ENCODE data around the gene CNKSR3.

Gene CNKSR3

GRCh38 chr6:154468760-154469159 lies 41.7 kb downstream of the CNKSR3 start:
- TF ChIP-seq POLR2AphosphoS5 (IDR thresholded peaks at IDR 0.05; ENCODE audit: low read depth) = no peak
- 0 out of 2 replicates have a peak, but pooled peaks have one; percentile 2 for TF ChIP-seq SPI1 (IDR thresholded peaks at IDR 0.05; ENCODE audit: borderline replicate concordance, low read depth)
- no peaks in the 10 kb centered on the region for H3K27me3 ChIP-seq (ENCODE audit: insufficient read depth, poor library complexity, severe bottlenecking)
- no peak for DNase-seq (ENCODE audit: low read depth in 1 of 2, low spot score in 1 of 2)
- no peak overlapping the region for H3K4me3 ChIP-seq (replicated peaks; ENCODE audit: insufficient read depth, low read length)
- H3K27ac ChIP-seq (replicated peaks) = no peak overlapping the region

DNA sequence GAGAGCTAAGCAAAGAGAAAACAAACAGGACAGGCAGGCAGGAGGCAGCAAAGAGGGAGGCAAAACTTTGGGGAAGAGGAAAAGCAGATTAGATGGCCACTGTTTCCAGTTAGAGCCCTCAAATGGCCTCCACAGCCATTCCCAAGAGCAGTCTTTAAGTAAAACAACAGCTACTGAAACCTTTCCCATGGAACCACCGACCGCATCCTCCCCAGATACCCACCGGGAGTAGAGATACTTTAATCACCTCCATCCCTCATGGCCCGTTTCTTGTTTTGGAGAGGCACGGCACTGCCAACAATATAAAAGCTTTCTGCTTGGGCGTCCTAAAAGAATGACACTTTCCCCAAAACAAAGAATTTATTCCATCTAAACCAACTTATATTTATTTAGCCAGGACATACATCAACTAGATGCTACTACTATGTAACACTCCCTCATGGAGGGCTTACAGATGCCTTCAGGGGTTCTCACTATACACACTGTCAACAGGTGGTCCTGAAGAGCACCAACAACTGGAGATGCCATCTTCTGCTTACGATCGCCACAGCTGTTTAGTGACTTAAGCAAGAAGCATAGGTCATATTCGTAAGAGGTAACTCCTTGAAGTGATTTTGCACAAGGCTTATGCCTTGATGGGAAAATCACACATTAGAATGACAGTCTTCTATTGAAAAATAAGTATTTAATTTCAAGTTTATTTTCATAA lies 43.4 kb downstream of the CNKSR3 start:
- no peak for DNase-seq (ENCODE audit: low read depth in 1 of 2, low spot score in 1 of 2)
- Histone ChIP-seq H3K27ac (replicated peaks) (no peak overlapping the region), H3K27me3 (ENCODE audit: insufficient read depth, poor library complexity, severe bottlenecking) (no peaks in the 10 kb centered on the region), H3K4me3 (replicated peaks; ENCODE audit: insufficient read depth, low read length) (no peak overlapping the region)
- TF ChIP-seq, protein P1, sequence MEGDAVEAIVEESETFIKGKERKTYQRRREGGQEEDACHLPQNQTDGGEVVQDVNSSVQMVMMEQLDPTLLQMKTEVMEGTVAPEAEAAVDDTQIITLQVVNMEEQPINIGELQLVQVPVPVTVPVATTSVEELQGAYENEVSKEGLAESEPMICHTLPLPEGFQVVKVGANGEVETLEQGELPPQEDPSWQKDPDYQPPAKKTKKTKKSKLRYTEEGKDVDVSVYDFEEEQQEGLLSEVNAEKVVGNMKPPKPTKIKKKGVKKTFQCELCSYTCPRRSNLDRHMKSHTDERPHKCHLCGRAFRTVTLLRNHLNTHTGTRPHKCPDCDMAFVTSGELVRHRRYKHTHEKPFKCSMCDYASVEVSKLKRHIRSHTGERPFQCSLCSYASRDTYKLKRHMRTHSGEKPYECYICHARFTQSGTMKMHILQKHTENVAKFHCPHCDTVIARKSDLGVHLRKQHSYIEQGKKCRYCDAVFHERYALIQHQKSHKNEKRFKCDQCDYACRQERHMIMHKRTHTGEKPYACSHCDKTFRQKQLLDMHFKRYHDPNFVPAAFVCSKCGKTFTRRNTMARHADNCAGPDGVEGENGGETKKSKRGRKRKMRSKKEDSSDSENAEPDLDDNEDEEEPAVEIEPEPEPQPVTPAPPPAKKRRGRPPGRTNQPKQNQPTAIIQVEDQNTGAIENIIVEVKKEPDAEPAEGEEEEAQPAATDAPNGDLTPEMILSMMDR (IDR thresholded peaks at IDR 0.05; ENCODE audit: insufficient read depth, low read length) = no peak
- TF ChIP-seq REST (IDR thresholded peaks at IDR 0.05; ENCODE audit: insufficient replicate concordance, low read depth) = no peak
- TF ChIP-seq POLR2AphosphoS5 (IDR thresholded peaks at IDR 0.05; ENCODE audit: low read depth) = no peak
- TF ChIP-seq GABPA (IDR thresholded peaks at IDR 0.05; ENCODE audit: low read depth) = no peak
- TF ChIP-seq SPI1 (IDR thresholded peaks at IDR 0.05; ENCODE audit: borderline replicate concordance, low read depth) = no peak

DNA sequence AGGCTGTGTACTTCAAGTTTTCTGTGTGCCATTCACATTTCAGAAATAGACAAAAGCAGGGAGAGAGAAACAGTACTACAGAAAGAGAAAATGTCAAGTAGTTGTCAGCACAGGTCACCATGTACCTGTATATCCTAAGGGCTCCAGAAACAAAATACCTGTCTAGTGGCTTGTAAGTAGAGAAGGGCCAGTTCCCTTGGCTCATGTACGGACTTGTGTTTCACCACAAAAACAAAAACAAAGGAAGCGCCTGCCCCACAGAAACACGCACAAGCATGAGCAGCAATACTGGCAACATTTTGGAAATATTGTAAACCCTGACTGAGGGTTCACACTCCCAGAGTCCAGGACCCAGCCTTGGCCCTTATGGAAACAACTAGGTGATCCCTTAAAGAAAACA lies 44.3 kb downstream of the CNKSR3 start:
- no peaks in the 10 kb centered on the region for H3K27me3 ChIP-seq (ENCODE audit: insufficient read depth, poor library complexity, severe bottlenecking)
- no peak overlapping the region for H3K27ac ChIP-seq (replicated peaks)
- TF ChIP-seq, protein P1 (IDR thresholded peaks at IDR 0.05; ENCODE audit: insufficient read depth, low read length) = no peak
- TF ChIP-seq GABPA (IDR thresholded peaks at IDR 0.05; ENCODE audit: low read depth) (no peak), REST (IDR thresholded peaks at IDR 0.05; ENCODE audit: insufficient replicate concordance, low read depth) (no peak), POLR2AphosphoS5 (IDR thresholded peaks at IDR 0.05; ENCODE audit: low read depth) (no peak), SPI1 (IDR thresholded peaks at IDR 0.05; ENCODE audit: borderline replicate concordance, low read depth) (no peak)
- H3K4me3 ChIP-seq (replicated peaks; ENCODE audit: insufficient read depth, low read length) = no peak overlapping the region
- no peak for DNase-seq (ENCODE audit: low read depth in 1 of 2, low spot score in 1 of 2)

DNA sequence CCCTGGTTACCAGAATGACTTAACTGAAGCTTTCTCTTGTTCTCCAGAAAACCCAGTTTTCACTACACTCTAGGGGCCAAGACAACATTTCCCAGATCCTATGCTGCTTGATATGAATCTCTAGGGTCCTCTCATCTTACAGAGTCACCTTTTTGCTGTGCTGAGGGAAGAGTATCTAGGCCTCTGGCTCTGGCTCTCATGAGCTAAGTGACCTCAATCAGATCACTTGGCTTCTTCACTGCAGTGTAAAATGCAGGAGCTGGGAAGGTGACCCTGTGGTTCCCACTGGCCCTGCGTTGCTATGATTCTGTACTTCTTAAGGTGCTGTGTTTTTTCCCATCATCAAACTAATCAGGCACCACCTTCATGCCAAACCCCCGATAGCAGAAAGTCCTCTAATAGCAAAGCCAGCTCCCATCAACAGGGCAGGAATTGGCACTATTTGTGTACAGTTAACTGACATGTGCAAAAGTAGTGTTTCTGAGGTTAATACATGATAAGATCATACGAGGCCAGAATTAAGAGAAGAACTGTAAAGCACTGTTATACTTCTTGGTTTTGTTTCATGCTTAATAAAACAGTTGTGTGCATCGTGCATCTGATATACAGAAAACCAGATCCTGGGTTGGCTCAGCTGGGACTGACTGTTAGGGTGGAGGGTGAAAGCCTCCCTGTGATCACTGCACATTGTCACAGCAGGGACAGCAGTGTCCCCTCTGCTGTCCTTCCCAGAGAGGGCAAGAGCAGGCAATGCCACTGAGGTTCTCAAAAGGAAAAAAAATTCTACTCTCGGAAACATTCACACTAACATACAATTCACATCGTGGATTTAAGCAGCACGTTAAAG lies 46.7 kb downstream of the CNKSR3 start:
- no peak overlapping the region for H3K27ac ChIP-seq (replicated peaks)
- no peak for DNase-seq (ENCODE audit: low read depth in 1 of 2, low spot score in 1 of 2)
- TF ChIP-seq GABPA (IDR thresholded peaks at IDR 0.05; ENCODE audit: low read depth) = no peak
- TF ChIP-seq REST (IDR thresholded peaks at IDR 0.05; ENCODE audit: insufficient replicate concordance, low read depth) = no peak
- no peak for TF ChIP-seq POLR2AphosphoS5 (IDR thresholded peaks at IDR 0.05; ENCODE audit: low read depth)
- TF ChIP-seq, protein P1 (IDR thresholded peaks at IDR 0.05; ENCODE audit: insufficient read depth, low read length) = no peak
- TF ChIP-seq SPI1 (IDR thresholded peaks at IDR 0.05; ENCODE audit: borderline replicate concordance, low read depth) = no peak
- H3K27me3 ChIP-seq (ENCODE audit: insufficient read depth, poor library complexity, severe bottlenecking) = no peaks in the 10 kb centered on the region
- H3K4me3 ChIP-seq (replicated peaks; ENCODE audit: insufficient read depth, low read length) = no peak overlapping the region

Measured in HL-60 (cell line).